Psoas muscle (tissue), 8 donors: ENCODE measurements around the gene MAP2K6. TPM values are rescaled to one million over a fixed set of nuclear protein-coding genes. Genes with fewer than 3 reads are reported as not detected.

ENCODE experiments used
- ATAC-seq, 4 donors: fragments of 200-7000 bp; cut with Tn5 transposase; one replicate each; pipeline ENCODE4 v1.9.1; 2020; ENCODE audit warnings: moderate library complexity in 3 of 4, mild to moderate bottlenecking in 2 of 4
- DNase-seq, 2 donors: peaks; one replicate each; pipeline ENCODE4 v3.0.0-alpha.2; 2020
- H3K27ac ChIP-seq: fragments of 200-600 bp; one replicate; pipeline ENCODE4 v1.8.0; 2022
- H3K27me3 ChIP-seq, 3 donors: fragments of 200-600 bp in 1 of 3; one replicate each; pipeline versions ENCODE4 v1.6.1 to v1.8.0; 2013 to 2022; ENCODE audit warnings: low read length in 2 of 3, mild to moderate bottlenecking in 2 of 3, moderate library complexity in 1 of 3; ENCODE audit not compliant: insufficient read depth in 3 of 3
- H3K36me3 ChIP-seq, 2 donors: fragments of 200-600 bp in 1 of 2; one replicate each; pipeline versions ENCODE4 v1.6.1 to v1.8.0; 2013 to 2022; ENCODE audit warnings: low read depth in 1 of 2, mild to moderate bottlenecking in 1 of 2, moderate library complexity in 1 of 2; ENCODE audit not compliant: insufficient read depth in 1 of 2
- H3K4me1 ChIP-seq: fragments of 200-600 bp; one replicate; pipeline ENCODE4 v1.8.0; 2022
- H3K4me3 ChIP-seq: fragments of 200-600 bp; one replicate; pipeline ENCODE4 v1.8.0; 2022; ENCODE audit warnings: mild to moderate bottlenecking
- H3K9me3 ChIP-seq: fragments of 200-600 bp; one replicate; pipeline ENCODE4 v1.8.0; 2022
- CTCF ChIP-seq: fragments of 200-600 bp; IDR thresholded peaks from one replicate; pipeline ENCODE4 v1.8.0; 2022; ENCODE audit warnings: antibody characterized with exemption
- WGBS, 3 donors: extraction: QIAGEN DNeasy Blood & Tissue Kit; methylation state at CpG; one replicate each; pipeline versions ENCODE4 v1.1.6 to v1.1.7; 2013; 5-methylcytosine and 5-hydroxymethylcytosine counted together
- intact Hi-C, 2 donors: fragments of 100-400 bp; cut with DNase I; formaldehyde crosslinking; loops; one replicate each; pipeline versions ENCODE4 v1.11.0 to v1.14.2; 2022
- polyA plus RNA-seq, 3 donors: library from polyadenylated mRNA; stranded (reverse); fragments of 200-250 nt; gene quantifications; one replicate each; pipeline ENCODE4 v1.2.3, GENCODE V29; 2013
- total RNA-seq, 4 donors: library from RNA; stranded (reverse); fragmentation: NEBNext Ultra II Directional in 2 of 4; extraction: Animal tissue kit (Norgen Biotek cat#: 25700) in 2 of 4; gene quantifications; one replicate each; pipeline versions ENCODE4 v1.2.1 to v1.2.4, GENCODE V29; 2021 to 2023
- donor health status: healthy with polysubstance abuse.
- donor health status: DM: no; HTN: no; CAD: no; lungs with moderate emphysema.
- donor health status: Bipolar disorder and iron deficiency.
- donor health status: healthy.
- donor health status: DM: yes; HTN: yes; CAD: no.
- donor health status: DM: no; HTN: no; CAD: no.
- donor health status: DM: no; HTN: no; CAD: no.
- donor health status: DM: yes; HTN: yes; CAD: no.

MAP2K6 gene
- total and polyA plus RNA-seq, 7 donors = 6.4 to 127 (median 50.0) TPM

DNA sequence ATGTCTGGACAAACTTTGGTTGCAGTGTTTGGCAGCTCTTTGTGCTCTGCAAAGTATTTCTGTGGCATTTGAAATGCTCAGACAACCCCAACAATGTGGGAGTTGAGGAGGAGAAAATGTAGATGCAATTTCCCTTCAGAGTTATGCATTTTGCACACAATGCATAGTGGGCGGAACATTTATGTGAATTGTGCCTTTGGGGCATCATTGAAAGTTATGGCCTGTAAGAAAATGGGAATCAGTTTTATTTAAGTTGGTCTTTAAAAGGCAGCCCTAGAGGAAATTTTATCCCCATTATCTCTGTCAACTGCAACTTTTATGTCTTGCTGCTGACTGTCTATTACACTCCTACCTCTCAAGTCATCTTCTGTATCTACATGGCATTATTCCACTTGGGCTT is 176.2 kb downstream of the MAP2K6 start:
- H3K27ac ChIP-seq = no peak overlapping the region
- intact Hi-C loops = no loop called here

GRCh38 chr17:69592692-69593350 is 178.3 kb downstream of the MAP2K6 start:
- no peak overlapping the region for H3K4me3 ChIP-seq
- DNase-seq (no peak), ATAC-seq (no peak)
- H3K36me3 ChIP-seq = no peaks in the 10 kb centered on the region
- H3K27ac ChIP-seq = no peak overlapping the region
- H3K27me3 ChIP-seq = no peaks in the 10 kb centered on the region
- 57 to 77% (median 70%) methylated on average over 3 of the region's 3 CpGs for WGBS, 3 donors
- intact Hi-C loops = no loop called here
- no peak for TF ChIP-seq CTCF
- no peaks in the 10 kb centered on the region for H3K9me3 ChIP-seq
- H3K4me1 ChIP-seq = no peaks in the 10 kb centered on the region

More for the DNA sequence above, 176.2 kb downstream of the MAP2K6 start:
- no peak for TF ChIP-seq CTCF
- DNase-seq = no peak
- no peaks in the 10 kb centered on the region for H3K4me1 ChIP-seq
- no peak for ATAC-seq
- WGBS, 3 donors = 96 to 100% (median 97%) methylated on average over 1 of the region's 1 CpG
- H3K27me3 ChIP-seq = no peaks in the 10 kb centered on the region
- no peaks in the 10 kb centered on the region for H3K9me3 ChIP-seq
- H3K4me3 ChIP-seq = no peak overlapping the region
- H3K36me3 ChIP-seq = no peaks in the 10 kb centered on the region

GRCh38 chr17:69593351-69593715 is 178.8 kb downstream of the MAP2K6 start:
- 91 to 94% (median 94%) methylated on average over 2 of the region's 2 CpGs for WGBS, 3 donors
- no peaks in the 10 kb centered on the region for H3K4me1 ChIP-seq
- H3K27me3 ChIP-seq = no peaks in the 10 kb centered on the region
- TF ChIP-seq CTCF = no peak
- DNase-seq = no peak
- no peak for ATAC-seq
- no peak overlapping the region for H3K27ac ChIP-seq
- no peak overlapping the region for H3K4me3 ChIP-seq
- no peaks in the 10 kb centered on the region for H3K36me3 ChIP-seq
- intact Hi-C loops = no loop called here
- no peaks in the 10 kb centered on the region for H3K9me3 ChIP-seq

- no peak for ATAC-seq
- H3K4me1 ChIP-seq = no peaks in the 10 kb centered on the region
- no peaks in the 10 kb centered on the region for H3K27me3 ChIP-seq
- no peak overlapping the region for H3K4me3 ChIP-seq
- WGBS, 3 donors = 73 to 87% (median 86%) methylated on average over 2 of the region's 2 CpGs
- intact Hi-C loops = no loop called here
- no peaks in the 10 kb centered on the region for H3K36me3 ChIP-seq
- DNase-seq = no peak
- H3K27ac ChIP-seq = no peak overlapping the region
- no peak for TF ChIP-seq CTCF
- H3K9me3 ChIP-seq = no peaks in the 10 kb centered on the region
Measured at GRCh38 chr17:69593716-69594115, 179.2 kb downstream of the MAP2K6 start.

GRCh38 chr17:69594641-69595040 is 180.1 kb downstream of the MAP2K6 start:
- Histone ChIP-seq H3K4me1 (no peaks in the 10 kb centered on the region), H3K27me3 (no peaks in the 10 kb centered on the region), H3K36me3 (no peaks in the 10 kb centered on the region), H3K9me3 (no peaks in the 10 kb centered on the region), H3K27ac (no peak overlapping the region), H3K4me3 (no peak overlapping the region)
- intact Hi-C loops = no loop called here
- ATAC-seq (no peak), DNase-seq (no peak)
- no peak for TF ChIP-seq CTCF
- 58 to 79% (median 65%) methylated on average over 4 of the region's 4 CpGs for WGBS, 3 donors
